HG03442 (cell line): ENCODE data around the gene OTOR.
A peak's percentile ranks its signal among the peaks of the same experiment; 100 is the strongest.

Experiments
- ATAC-seq: cut with Tn5 transposase; IDR thresholded peaks from one replicate; pipeline ENCODE4 v1.9.1; 2021; ENCODE audit warnings: mild to moderate bottlenecking, moderate library complexity; ENCODE audit not compliant: unreplicated experiment

OTOR gene

GRCh38 chr20:16748308-16748900 is at the start of gene OTOR:
Gene OTOR, plus strand, starts transcription at chr20:16748358. Its CDS starts 44 bp downstream, at chr20:16748402.
- no peak for ATAC-seq

DNA sequence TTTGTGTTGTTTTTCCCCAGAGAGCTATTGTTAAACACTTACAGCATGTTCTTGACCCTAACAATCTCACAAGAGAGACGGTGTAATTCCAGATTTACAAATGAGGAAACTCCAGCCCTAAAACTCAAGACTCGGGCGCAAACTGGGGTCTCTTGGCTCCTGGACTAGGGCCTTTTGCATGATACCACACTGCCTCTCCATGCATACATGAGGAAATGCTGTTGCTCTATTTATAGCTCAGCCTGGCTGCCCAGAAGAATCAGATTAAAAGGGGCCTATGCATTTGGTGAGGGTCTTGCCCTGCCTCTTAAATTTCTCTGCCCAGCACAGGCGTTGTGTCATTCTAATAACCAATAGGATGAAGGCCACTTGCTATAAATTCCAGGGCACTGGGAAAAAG is 48.9 kb upstream of the OTOR start:
- no peak for ATAC-seq

DNA sequence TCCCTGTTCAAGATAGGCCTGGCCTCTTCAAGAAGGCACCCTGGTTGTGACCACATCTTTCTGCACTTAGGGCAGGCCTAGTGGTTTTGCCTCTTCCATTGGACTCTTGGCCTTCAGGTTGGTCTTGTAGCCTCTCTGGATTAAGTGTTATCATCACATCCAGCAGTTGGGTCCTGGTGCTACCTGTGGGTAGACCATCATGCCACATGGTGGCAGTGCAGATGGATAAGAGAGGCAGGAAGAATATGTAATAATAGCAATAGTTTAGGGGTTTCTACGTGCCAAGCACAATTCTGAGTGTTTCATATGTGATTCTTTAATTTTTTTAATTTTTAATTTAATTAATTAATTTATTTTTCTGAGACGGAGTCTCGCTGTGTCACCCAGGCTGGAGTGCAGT is 46.9 kb upstream of the OTOR start:
- no peak for ATAC-seq

DNA sequence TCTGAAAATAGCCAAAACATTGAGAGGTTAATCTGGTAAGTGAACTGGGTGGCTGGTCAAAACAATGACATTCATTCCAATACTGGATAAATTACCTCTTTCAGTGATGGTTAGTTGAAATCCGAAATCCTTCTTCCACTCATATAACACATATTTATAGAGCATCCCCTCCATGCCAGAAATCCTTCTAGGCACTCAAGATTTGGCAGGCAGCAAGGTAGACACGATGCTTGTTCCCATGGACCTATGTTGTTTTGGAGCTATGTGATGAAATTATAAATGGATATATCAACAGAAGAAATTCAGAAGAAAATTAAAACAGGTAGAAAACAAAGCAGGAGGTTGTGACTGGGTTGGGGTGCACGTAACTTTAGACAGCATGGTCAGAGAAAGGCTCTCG is 44.6 kb upstream of the OTOR start:
- no peak for ATAC-seq

- peak; percentile 64 for ATAC-seq
These were observed 40.5 kb upstream of the OTOR start for GRCh38 chr20:16707674-16708073.

- ATAC-seq: no peak
These were observed 39.6 kb upstream of the OTOR start for GRCh38 chr20:16708602-16709001.

GRCh38 chr20:16709017-16709416 is 39.1 kb upstream of the OTOR start:
- ATAC-seq: peak; percentile 85

DNA sequence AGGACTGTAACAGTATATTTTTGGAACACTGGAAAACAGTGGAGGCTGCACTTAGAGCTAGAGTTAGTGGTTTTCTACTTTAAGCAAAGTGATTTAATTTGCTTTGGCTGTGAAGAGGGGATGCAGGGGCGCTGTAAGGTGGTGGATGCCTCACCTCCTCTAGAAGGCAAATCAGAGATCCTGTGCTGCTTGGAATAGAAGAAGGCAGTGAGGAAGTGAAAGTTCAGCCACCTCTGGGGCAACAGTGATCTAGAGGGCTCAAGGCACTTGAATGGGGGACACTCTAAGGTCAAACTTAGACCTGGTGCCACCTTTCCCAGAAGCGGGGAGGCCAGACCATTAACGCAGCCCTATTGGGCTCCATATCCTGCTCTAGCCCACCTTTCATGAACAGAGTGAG is 37.4 kb upstream of the OTOR start:
- no peak for ATAC-seq

GRCh38 chr20:16711661-16712258 is 36.4 kb upstream of the OTOR start:
- ATAC-seq: no peak

GRCh38 chr20:16712511-16712947 is 35.6 kb upstream of the OTOR start:
- no peak for ATAC-seq

DNA sequence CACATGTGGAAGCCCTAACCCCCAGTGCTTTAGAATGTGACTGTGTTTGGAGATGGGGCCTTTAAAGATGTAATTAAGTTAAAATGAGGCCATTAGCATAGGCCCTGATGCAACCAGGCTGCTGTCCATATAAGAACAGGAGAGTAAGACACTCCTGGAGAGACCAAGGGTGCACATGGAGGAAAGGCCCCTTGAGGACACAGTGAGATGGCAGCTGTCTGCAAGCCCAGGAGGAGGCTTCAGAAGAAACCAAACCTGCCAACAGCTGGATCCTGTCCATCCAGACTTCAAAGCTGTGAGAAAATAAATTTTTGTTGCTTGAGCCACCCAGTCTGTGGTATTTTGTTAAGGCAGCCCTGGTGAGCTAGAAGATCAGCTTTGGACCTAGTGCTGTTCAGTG is 35.1 kb upstream of the OTOR start:
- no peak for ATAC-seq

DNA sequence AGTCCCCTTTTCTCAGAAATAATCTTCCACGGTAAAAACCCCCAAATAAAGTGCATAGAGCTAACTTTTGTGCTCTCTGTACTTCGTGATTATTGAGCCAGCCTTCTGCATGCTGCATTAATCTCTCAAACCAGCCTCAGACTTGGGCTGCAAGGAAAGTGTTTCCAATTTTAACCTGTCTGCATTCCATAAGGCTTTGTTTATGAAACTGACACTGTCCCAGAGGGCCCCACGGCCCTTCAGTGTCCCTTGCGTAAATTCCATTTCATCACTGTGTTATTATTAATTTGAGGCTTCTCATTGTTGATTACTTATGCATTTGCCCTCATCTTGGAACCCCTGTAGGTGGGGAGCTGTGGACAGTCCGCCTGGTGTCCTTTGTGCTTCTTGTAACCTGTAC is 33.9 kb upstream of the OTOR start:
- ATAC-seq: no peak

GRCh38 chr20:16714751-16715150 is 33.4 kb upstream of the OTOR start:
- ATAC-seq: no peak

GRCh38 chr20:16719421-16719820 is 28.7 kb upstream of the OTOR start:
- no peak for ATAC-seq

DNA sequence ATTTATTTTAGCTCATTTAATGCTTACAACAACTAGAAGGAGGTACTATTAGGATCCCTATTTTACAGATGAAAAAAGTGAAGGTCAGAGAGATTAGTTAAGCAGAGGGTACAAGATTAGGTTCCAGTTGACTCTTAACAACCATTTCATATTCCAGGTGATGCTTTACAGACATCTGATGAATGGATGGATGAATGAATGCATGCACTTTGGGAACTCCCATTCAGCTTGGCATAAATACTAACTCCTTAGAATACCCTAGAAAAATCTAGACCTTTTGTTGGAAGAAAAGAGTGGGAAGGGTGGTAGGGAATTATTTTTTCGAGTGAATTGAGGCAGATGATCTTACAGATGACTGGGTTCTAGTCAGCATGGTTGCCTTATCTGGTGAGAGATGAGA is 19.1 kb upstream of the OTOR start:
- ATAC-seq: no peak

- ATAC-seq: peak; percentile 99
These were observed 18.3 kb upstream of the OTOR start, which contains the start of gene SNRPB2 for GRCh38 chr20:16729565-16730460. Gene SNRPB2, plus strand, starts transcription at chr20:16730026. Its CDS starts 1,677 bp downstream, at chr20:16731703.

DNA sequence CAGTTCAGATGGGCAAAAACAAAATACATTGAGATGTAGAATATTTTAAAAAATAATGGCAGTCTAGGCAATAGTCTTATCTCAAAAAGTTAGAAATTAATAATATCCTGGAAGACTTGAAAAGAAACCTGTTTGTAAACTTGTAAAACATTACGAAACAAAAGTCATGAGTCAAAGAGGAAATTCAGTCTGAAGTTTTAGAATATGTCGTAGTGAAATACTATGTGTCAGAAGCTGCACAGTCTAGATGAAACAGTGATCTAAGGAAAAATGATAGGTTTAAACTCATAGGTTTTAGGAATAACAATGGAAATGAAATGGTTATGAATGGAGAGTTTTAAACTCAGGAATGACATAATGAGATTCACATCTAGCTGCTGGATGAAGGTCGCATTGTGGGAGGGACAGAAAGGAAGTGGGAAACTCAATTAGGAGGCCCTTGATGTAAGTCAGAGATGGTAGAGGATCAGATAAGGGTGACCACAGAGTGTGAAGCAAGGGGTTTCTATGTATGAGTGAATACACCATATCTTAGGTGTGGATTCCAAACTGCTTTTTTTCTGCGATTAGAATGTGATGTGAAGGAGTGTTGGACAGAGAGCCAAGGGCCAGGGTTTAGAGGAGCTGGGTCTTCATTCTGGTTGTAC is 15.5 kb upstream of the OTOR start:
- ATAC-seq: no peak

DNA sequence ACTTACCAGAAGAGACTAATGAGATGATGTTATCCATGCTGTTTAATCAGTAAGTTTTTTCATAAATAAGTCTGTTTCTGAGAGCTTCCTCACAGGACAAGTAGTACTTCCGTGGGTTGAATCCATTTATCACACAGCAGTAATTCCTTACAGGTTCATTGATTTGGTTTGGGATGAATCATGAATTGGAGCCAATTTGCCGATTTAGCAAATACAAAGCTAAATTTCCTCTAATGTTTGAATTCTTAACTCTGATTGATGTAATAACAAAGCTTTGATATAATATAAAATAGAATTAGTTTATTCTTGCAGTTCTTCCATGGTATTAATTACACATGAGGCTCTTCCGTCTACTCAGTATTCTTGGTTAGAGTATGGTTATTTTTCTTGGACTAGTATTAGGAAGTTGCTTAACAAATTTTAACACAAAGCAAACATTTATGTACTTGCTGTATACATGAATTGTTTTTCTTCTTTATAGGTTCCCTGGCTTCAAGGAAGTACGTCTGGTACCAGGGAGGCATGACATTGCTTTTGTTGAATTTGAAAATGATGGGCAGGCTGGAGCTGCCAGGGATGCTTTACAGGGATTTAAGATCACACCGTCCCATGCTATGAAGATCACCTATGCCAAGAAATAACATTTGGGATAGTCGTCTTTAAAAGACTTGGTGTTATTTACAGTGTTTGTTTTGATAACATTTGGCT is 7.6 kb upstream of the OTOR start:
- ATAC-seq: no peak

DNA sequence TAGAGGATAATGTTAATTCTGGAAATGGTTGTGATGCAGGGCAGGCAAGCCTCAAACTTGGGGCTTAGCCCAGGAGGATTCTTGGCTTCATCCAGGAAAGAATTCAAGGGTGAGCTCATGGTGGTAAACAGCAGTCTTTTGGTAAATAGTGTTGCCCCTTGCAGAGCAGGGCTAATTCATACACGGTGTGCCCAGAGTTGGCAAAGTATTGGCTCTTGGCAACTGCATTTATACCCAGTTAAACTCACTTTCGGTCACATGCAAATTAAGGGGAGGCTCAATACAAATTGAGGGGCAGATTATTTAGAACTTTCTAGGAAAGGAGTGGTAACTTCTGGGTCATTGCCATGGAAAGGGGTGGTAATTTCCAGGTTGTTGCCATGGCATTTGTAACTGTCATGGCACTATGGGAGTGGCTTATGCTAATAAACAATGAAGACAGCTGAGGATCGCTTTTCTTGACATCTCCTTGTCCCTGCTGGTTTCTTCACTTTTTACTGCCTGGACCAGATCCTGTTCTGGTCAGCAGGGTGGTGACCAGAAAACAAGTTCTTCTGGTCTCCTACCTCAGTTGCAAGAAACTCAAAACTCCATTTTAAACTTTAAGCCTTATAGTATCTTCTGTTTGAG is 3.9 kb upstream of the OTOR start:
- no peak for ATAC-seq

GRCh38 chr20:16745204-16745603 is 3.0 kb upstream of the OTOR start:
- no peak for ATAC-seq
